ENCODE measurements around the gene C19orf47. TPM values are rescaled to one million over a fixed set of nuclear protein-coding genes. Genes with fewer than 3 reads are reported as not detected.

The C19orf47 gene
- total RNA-seq, result 5.3 and 7.5 TPM in 2 replicates

GRCh38 chr19:40348125-40348913 lies at the start of gene C19orf47, which contains the start of gene PLD3:
C19orf47 (minus strand) TSS chr19:40348397; CDS start chr19:40341857, 6,540 bp downstream.
PLD3 (plus strand) TSS chr19:40348695; CDS start chr19:40366484, 17,789 bp downstream.

GRCh38 chr19:40390084-40390742 lies 42.0 kb upstream of the C19orf47 start, which contains the start of gene HIPK4:
HIPK4 (minus strand) TSS chr19:40390181; CDS start chr19:40389902, 279 bp downstream.

GRCh38 chr19:40284501-40285352 lies 63.5 kb downstream of the C19orf47 start, which contains the start of gene AKT2:
AKT2 (minus strand) TSS chr19:40285345; CDS start chr19:40265267, 20,078 bp downstream.

Other genes with a start within 250 kb of the C19orf47 start
- gene MAP3K10, start 157.0 kb downstream of the C19orf47 start, total RNA-seq, result 6.2 and 8.0 TPM in 2 replicates
- gene TTC9B, start 130.0 kb downstream of the C19orf47 start, total RNA-seq, result not detected in 2 replicates
- 0.21 TPM in 1 of 2 replicates, not detected in the other for gene CCNP, start 121.7 kb downstream of the C19orf47 start, total RNA-seq
- gene AKT2, start 63.1 kb downstream of the C19orf47 start, total RNA-seq, result 68.2 and 83.1 TPM in 2 replicates
- 239 and 300 TPM in 2 replicates for gene PLD3, start 298 bp upstream of the C19orf47 start, total RNA-seq
- gene HIPK4, start 41.8 kb upstream of the C19orf47 start, total RNA-seq, result not detected in 2 replicates
- gene PRX, start 65.0 kb upstream of the C19orf47 start, total RNA-seq, result 1.9 and 4.5 TPM in 2 replicates
- gene SERTAD1, start 77.6 kb upstream of the C19orf47 start, total RNA-seq, result 26.7 and 37.7 TPM in 2 replicates
- 16.6 and 28.8 TPM in 2 replicates for gene SERTAD3, start 95.9 kb upstream of the C19orf47 start, total RNA-seq
- 313 and 530 TPM in 2 replicates for gene BLVRB, start 117.3 kb upstream of the C19orf47 start, total RNA-seq
- 0.24 and 0.43 TPM in 2 replicates for gene SPTBN4, start 118.6 kb upstream of the C19orf47 start, total RNA-seq
- gene SHKBP1, start 228.5 kb upstream of the C19orf47 start, total RNA-seq, result 22.9 and 32.4 TPM in 2 replicates